Measurements from ENCODE around the gene PHYH.
A peak's percentile ranks its signal among the peaks of the same experiment; 100 is the strongest.

The PHYH gene

GRCh38 chr10:13340626-13341376, 40.9 kb upstream of the PHYH start:
- no peak for TF ChIP-seq CTCF (IDR thresholded peaks at IDR 0.05; ENCODE audit: low read depth, low read length, missing control alignments)
- no peak overlapping the region for H3K4me3 ChIP-seq (replicated peaks; ENCODE audit: low read depth, low read length)
- no peak for DNase-seq (ENCODE audit: extremely low read depth, low read depth)

- TF ChIP-seq CTCF (IDR thresholded peaks at IDR 0.05; ENCODE audit: low read depth, low read length, missing control alignments) = no peak
- no peak for DNase-seq (ENCODE audit: extremely low read depth, low read depth)
- no peak overlapping the region for H3K4me3 ChIP-seq (replicated peaks; ENCODE audit: low read depth, low read length)
Observed at GRCh38 chr10:13340068-13340467, 40.2 kb upstream of the PHYH start.

GRCh38 chr10:13338390-13339110, 38.7 kb upstream of the PHYH start:
- peak; percentile 73 for DNase-seq (ENCODE audit: extremely low read depth, low read depth)
- H3K4me3 ChIP-seq (replicated peaks; ENCODE audit: low read depth, low read length) = peak overlapping the region; percentile 14; the same call in 1 of the 2 replicates
- no peak for TF ChIP-seq CTCF (IDR thresholded peaks at IDR 0.05; ENCODE audit: low read depth, low read length, missing control alignments)

GRCh38 chr10:13337827-13338196, 37.9 kb upstream of the PHYH start:
- DNase-seq (ENCODE audit: extremely low read depth, low read depth) = no peak
- no peak for TF ChIP-seq CTCF (IDR thresholded peaks at IDR 0.05; ENCODE audit: low read depth, low read length, missing control alignments)
- H3K4me3 ChIP-seq (replicated peaks; ENCODE audit: low read depth, low read length) = no peak overlapping the region

GRCh38 chr10:13337128-13337826, 37.4 kb upstream of the PHYH start:
- no peak for TF ChIP-seq CTCF (IDR thresholded peaks at IDR 0.05; ENCODE audit: low read depth, low read length, missing control alignments)
- no peak for DNase-seq (ENCODE audit: extremely low read depth, low read depth)
- H3K4me3 ChIP-seq (replicated peaks; ENCODE audit: low read depth, low read length) = no peak overlapping the region

GRCh38 chr10:13335881-13336280, 36.0 kb upstream of the PHYH start:
- H3K4me3 ChIP-seq (replicated peaks; ENCODE audit: low read depth, low read length) = no peak overlapping the region
- DNase-seq (ENCODE audit: extremely low read depth, low read depth) = no peak
- TF ChIP-seq CTCF (IDR thresholded peaks at IDR 0.05; ENCODE audit: low read depth, low read length, missing control alignments) = no peak

Data from HFF-Myc (cell line).